Measurements from ENCODE around the gene BCL11A. TPM values are rescaled to one million over a fixed set of nuclear protein-coding genes. Genes with fewer than 3 reads are reported as not detected.

BCL11A gene
- polyA plus RNA-seq, 1 donor from 2014 or later = 44.0 TPM

DNA sequence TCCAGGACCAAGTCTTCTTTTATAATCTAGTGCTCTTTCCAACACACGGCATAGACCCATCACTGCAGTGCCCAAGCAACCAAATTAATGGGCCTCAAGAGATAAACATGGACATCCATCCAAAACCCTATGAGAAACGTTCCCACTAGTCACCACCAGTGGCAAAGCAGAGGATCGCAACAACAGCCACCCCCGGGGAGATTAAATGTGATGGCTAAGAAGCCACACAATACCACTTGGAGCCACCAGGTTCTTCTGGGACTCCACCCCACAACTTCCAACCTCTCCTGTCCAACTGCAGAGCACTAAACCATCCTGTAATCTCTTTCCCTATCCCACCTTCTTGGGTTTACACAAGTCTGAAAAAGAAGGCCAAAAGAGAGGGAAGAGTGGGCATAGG, 123.8 kb downstream of the BCL11A start:
- no peaks in the 10 kb centered on the region for H3K9me3 ChIP-seq (ENCODE audit: low read length)
- no peak for TF ChIP-seq RAD21 (conservative IDR thresholded peaks at IDR 0.05)
- H2AFZ ChIP-seq (ENCODE audit: low read depth, low read length) = no peak overlapping the region
- H3F3A ChIP-seq (ENCODE audit: insufficient read depth, low read length, poor library complexity, severe bottlenecking) = no peaks in the 10 kb centered on the region
- H3K79me2 ChIP-seq (replicated peaks; ENCODE audit: insufficient read depth, low read length) = no peaks in the 10 kb centered on the region
- H3K36me3 ChIP-seq (ENCODE audit: insufficient read depth, low read length) = no peaks in the 10 kb centered on the region
- H3K27me3 ChIP-seq (ENCODE audit: insufficient read depth, low read depth, low read length) = no peaks in the 10 kb centered on the region
- no peaks in the 10 kb centered on the region for H4K20me1 ChIP-seq (ENCODE audit: insufficient read depth)
- no peak overlapping the region for H3K4me3 ChIP-seq (ENCODE audit: low read length)
- no peak overlapping the region for H3K27ac ChIP-seq (ENCODE audit: low read length)
- H3K9ac ChIP-seq (ENCODE audit: low read length) = no peak overlapping the region
- no peak overlapping the region for H3K4me2 ChIP-seq (ENCODE audit: low read length)
- H3K9me2 ChIP-seq (ENCODE audit: insufficient read depth, low read length) = no peaks in the 10 kb centered on the region

DNA sequence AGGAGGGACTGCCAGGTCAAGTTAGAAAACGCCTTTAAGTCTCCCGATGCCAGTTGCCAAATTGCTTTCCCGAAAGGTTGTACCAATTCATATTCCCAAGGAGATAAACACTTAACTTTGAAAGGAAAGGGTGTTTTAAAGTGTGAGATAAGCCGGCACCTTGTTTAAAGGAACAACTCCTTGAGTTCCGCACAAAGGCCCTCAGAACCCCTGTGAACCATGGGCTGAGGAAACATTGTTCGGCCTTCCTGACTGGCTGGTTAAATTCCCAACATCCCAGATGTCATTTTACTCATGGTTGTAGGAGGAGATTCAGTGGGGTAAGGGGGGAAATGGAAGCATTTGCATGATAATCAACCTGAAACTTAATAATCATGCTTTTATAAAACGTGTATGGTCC, 126.6 kb downstream of the BCL11A start:
- Histone ChIP-seq H3F3A (ENCODE audit: insufficient read depth, low read length, poor library complexity, severe bottlenecking) (no peaks in the 10 kb centered on the region), H3K27ac (ENCODE audit: low read length) (no peak overlapping the region), H3K79me2 (replicated peaks; ENCODE audit: insufficient read depth, low read length) (no peaks in the 10 kb centered on the region), H3K27me3 (ENCODE audit: insufficient read depth, low read depth, low read length) (no peaks in the 10 kb centered on the region), H3K36me3 (ENCODE audit: insufficient read depth, low read length) (no peaks in the 10 kb centered on the region), H2AFZ (ENCODE audit: low read depth, low read length) (no peak overlapping the region), H3K4me2 (ENCODE audit: low read length) (no peak overlapping the region), H3K4me3 (ENCODE audit: low read length) (no peak overlapping the region), H3K9ac (ENCODE audit: low read length) (no peak overlapping the region), H4K20me1 (ENCODE audit: insufficient read depth) (no peaks in the 10 kb centered on the region), H3K9me2 (ENCODE audit: insufficient read depth, low read length) (no peaks in the 10 kb centered on the region), H3K9me3 (ENCODE audit: low read length) (no peaks in the 10 kb centered on the region)
- TF ChIP-seq TAF1 (IDR thresholded peaks at IDR 0.05; ENCODE audit: low read depth) (no peak), RAD21 (conservative IDR thresholded peaks at IDR 0.05) (no peak), POLR2AphosphoS5 (IDR thresholded peaks at IDR 0.05) (no peak), EP300 (conservative IDR thresholded peaks at IDR 0.05; ENCODE audit: poor library complexity, severe bottlenecking) (no peak), SMC3 (conservative IDR thresholded peaks at IDR 0.05; ENCODE audit: poor library complexity) (no peak), MXI1 (conservative IDR thresholded peaks at IDR 0.05; ENCODE audit: poor library complexity, severe bottlenecking) (no peak), EZH2 (IDR thresholded peaks at IDR 0.05; ENCODE audit: borderline replicate concordance, insufficient read depth, low read length, poor library complexity, severe bottlenecking) (no peak)
- TF ChIP-seq, protein P1, sequence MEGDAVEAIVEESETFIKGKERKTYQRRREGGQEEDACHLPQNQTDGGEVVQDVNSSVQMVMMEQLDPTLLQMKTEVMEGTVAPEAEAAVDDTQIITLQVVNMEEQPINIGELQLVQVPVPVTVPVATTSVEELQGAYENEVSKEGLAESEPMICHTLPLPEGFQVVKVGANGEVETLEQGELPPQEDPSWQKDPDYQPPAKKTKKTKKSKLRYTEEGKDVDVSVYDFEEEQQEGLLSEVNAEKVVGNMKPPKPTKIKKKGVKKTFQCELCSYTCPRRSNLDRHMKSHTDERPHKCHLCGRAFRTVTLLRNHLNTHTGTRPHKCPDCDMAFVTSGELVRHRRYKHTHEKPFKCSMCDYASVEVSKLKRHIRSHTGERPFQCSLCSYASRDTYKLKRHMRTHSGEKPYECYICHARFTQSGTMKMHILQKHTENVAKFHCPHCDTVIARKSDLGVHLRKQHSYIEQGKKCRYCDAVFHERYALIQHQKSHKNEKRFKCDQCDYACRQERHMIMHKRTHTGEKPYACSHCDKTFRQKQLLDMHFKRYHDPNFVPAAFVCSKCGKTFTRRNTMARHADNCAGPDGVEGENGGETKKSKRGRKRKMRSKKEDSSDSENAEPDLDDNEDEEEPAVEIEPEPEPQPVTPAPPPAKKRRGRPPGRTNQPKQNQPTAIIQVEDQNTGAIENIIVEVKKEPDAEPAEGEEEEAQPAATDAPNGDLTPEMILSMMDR (IDR thresholded peaks at IDR 0.05; ENCODE audit: poor library complexity, severe bottlenecking) = no peak
- TF ChIP-seq, protein P2, sequence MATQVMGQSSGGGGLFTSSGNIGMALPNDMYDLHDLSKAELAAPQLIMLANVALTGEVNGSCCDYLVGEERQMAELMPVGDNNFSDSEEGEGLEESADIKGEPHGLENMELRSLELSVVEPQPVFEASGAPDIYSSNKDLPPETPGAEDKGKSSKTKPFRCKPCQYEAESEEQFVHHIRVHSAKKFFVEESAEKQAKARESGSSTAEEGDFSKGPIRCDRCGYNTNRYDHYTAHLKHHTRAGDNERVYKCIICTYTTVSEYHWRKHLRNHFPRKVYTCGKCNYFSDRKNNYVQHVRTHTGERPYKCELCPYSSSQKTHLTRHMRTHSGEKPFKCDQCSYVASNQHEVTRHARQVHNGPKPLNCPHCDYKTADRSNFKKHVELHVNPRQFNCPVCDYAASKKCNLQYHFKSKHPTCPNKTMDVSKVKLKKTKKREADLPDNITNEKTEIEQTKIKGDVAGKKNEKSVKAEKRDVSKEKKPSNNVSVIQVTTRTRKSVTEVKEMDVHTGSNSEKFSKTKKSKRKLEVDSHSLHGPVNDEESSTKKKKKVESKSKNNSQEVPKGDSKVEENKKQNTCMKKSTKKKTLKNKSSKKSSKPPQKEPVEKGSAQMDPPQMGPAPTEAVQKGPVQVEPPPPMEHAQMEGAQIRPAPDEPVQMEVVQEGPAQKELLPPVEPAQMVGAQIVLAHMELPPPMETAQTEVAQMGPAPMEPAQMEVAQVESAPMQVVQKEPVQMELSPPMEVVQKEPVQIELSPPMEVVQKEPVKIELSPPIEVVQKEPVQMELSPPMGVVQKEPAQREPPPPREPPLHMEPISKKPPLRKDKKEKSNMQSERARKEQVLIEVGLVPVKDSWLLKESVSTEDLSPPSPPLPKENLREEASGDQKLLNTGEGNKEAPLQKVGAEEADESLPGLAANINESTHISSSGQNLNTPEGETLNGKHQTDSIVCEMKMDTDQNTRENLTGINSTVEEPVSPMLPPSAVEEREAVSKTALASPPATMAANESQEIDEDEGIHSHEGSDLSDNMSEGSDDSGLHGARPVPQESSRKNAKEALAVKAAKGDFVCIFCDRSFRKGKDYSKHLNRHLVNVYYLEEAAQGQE (IDR thresholded peaks at IDR 0.05; ENCODE audit: borderline replicate concordance) = no peak

DNA sequence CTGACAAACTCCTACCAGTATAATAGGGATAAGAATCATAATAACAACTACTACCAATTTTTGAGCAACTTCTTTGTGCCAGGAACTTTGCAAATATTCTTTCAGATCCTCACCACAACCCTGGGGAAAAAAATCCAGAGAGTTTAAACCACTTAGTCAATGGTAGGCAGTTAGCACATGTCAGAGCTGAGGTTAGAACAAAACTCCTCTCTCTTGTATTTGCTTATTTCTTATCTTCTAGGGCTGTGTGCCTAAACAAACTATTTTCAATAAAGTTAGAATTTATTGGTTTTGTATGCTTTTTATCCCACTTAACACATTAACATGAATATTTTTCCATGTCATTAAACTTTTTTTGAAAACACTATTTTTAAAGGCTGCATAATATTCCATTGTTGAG, 127.1 kb downstream of the BCL11A start:
- Histone ChIP-seq H3K36me3 (ENCODE audit: insufficient read depth, low read length) (no peaks in the 10 kb centered on the region), H3F3A (ENCODE audit: insufficient read depth, low read length, poor library complexity, severe bottlenecking) (no peaks in the 10 kb centered on the region), H2AFZ (ENCODE audit: low read depth, low read length) (no peak overlapping the region), H3K9me3 (ENCODE audit: low read length) (no peaks in the 10 kb centered on the region), H3K79me2 (replicated peaks; ENCODE audit: insufficient read depth, low read length) (no peaks in the 10 kb centered on the region), H3K4me2 (ENCODE audit: low read length) (no peak overlapping the region), H3K27ac (ENCODE audit: low read length) (no peak overlapping the region), H3K9me2 (ENCODE audit: insufficient read depth, low read length) (no peaks in the 10 kb centered on the region), H4K20me1 (ENCODE audit: insufficient read depth) (no peaks in the 10 kb centered on the region), H3K9ac (ENCODE audit: low read length) (no peak overlapping the region), H3K27me3 (ENCODE audit: insufficient read depth, low read depth, low read length) (no peaks in the 10 kb centered on the region), H3K4me3 (ENCODE audit: low read length) (no peak overlapping the region)
- TF ChIP-seq SMC3 (conservative IDR thresholded peaks at IDR 0.05; ENCODE audit: poor library complexity) (no peak), RAD21 (conservative IDR thresholded peaks at IDR 0.05) (no peak), EP300 (conservative IDR thresholded peaks at IDR 0.05; ENCODE audit: poor library complexity, severe bottlenecking) (no peak), EZH2 (IDR thresholded peaks at IDR 0.05; ENCODE audit: borderline replicate concordance, insufficient read depth, low read length, poor library complexity, severe bottlenecking) (no peak), TAF1 (IDR thresholded peaks at IDR 0.05; ENCODE audit: low read depth) (no peak), MXI1 (conservative IDR thresholded peaks at IDR 0.05; ENCODE audit: poor library complexity, severe bottlenecking) (no peak), POLR2AphosphoS5 (IDR thresholded peaks at IDR 0.05) (no peak)
- TF ChIP-seq, protein P2 (IDR thresholded peaks at IDR 0.05; ENCODE audit: borderline replicate concordance) = no peak
- TF ChIP-seq, protein P1 (IDR thresholded peaks at IDR 0.05; ENCODE audit: poor library complexity, severe bottlenecking) = no peak
